ENCODE data around the gene RPS15. TPM values are rescaled to one million over a fixed set of nuclear protein-coding genes. Genes with fewer than 3 reads are reported as not detected.
A peak's percentile ranks its signal among the peaks of the same experiment; 100 is the strongest.

RPS15 gene
- total RNA-seq, 1 donor from 2014 or later = 854 TPM

- intact Hi-C loops (cut with DNase I) = no loop called here
- H3K27ac ChIP-seq = no peak overlapping the region
- no peak overlapping the region for H3K4me3 ChIP-seq
- ATAC-seq = no peak
- H3K9me3 ChIP-seq = no peaks in the 10 kb centered on the region
- H3K27me3 ChIP-seq (ENCODE audit: low read depth) = no peaks in the 10 kb centered on the region
- H3K36me3 ChIP-seq = peaks cover 74% of the 10 kb centered on the region
- DNase-seq = no peak
- peaks cover 5% of the 10 kb centered on the region for H3K4me1 ChIP-seq
- no peak for TF ChIP-seq CTCF (IDR thresholded peaks at IDR 0.05)
These were observed 4.8 kb upstream of the RPS15 start for GRCh38 chr19:1433119-1434039.

- H3K36me3 ChIP-seq = peaks cover 67% of the 10 kb centered on the region
- no peak for TF ChIP-seq CTCF (IDR thresholded peaks at IDR 0.05)
- H3K27ac ChIP-seq = no peak overlapping the region
- H3K4me1 ChIP-seq = peaks cover 6% of the 10 kb centered on the region
- intact Hi-C loops (cut with DNase I) = no loop called here
- DNase-seq (no peak), ATAC-seq (no peak)
- no peak overlapping the region for H3K4me3 ChIP-seq
- no peaks in the 10 kb centered on the region for H3K27me3 ChIP-seq (ENCODE audit: low read depth)
- H3K9me3 ChIP-seq = no peaks in the 10 kb centered on the region
These were observed 4.2 kb upstream of the RPS15 start for GRCh38 chr19:1434040-1434366.

- Histone ChIP-seq H3K4me1 (peaks cover 13% of the 10 kb centered on the region), H3K36me3 (peaks cover 66% of the 10 kb centered on the region), H3K9me3 (no peaks in the 10 kb centered on the region), H3K4me3 (no peak overlapping the region), H3K27ac (no peak overlapping the region), H3K27me3 (ENCODE audit: low read depth) (no peaks in the 10 kb centered on the region)
- intact Hi-C loops (cut with DNase I) = no loop called here
- DNase-seq (no peak), ATAC-seq (no peak)
- TF ChIP-seq CTCF (IDR thresholded peaks at IDR 0.05) = no peak
These were observed 3.6 kb upstream of the RPS15 start for GRCh38 chr19:1434577-1435060.

GRCh38 chr19:1435378-1435989, 2.7 kb upstream of the RPS15 start:
- no peak overlapping the region for H3K4me3 ChIP-seq
- ATAC-seq = no peak
- H3K4me1 ChIP-seq = peaks cover 20% of the 10 kb centered on the region
- DNase-seq = no peak
- intact Hi-C loops (cut with DNase I) = no loop called here
- H3K27ac ChIP-seq = no peak overlapping the region
- H3K36me3 ChIP-seq = peaks cover 66% of the 10 kb centered on the region
- TF ChIP-seq CTCF (IDR thresholded peaks at IDR 0.05) = no peak
- no peaks in the 10 kb centered on the region for H3K27me3 ChIP-seq (ENCODE audit: low read depth)
- H3K9me3 ChIP-seq = no peaks in the 10 kb centered on the region

- peaks cover 20% of the 10 kb centered on the region for H3K4me1 ChIP-seq
- peak overlapping the region; percentile 98 for H3K4me3 ChIP-seq
- H3K9me3 ChIP-seq = no peaks in the 10 kb centered on the region
- ATAC-seq (no peak), DNase-seq (no peak)
- TF ChIP-seq CTCF (IDR thresholded peaks at IDR 0.05) = no peak
- peak overlapping the region; percentile 92 for H3K27ac ChIP-seq
- intact Hi-C loops (cut with DNase I) = no loop called here
- peaks cover 66% of the 10 kb centered on the region for H3K36me3 ChIP-seq
- no peaks in the 10 kb centered on the region for H3K27me3 ChIP-seq (ENCODE audit: low read depth)
These were observed 587 bp upstream of the RPS15 start for GRCh38 chr19:1437609-1438008.

All from lower lobe of right lung (tissue), 2 donors.